A172 (cell line): ENCODE measurements around the gene HHIP. TPM values are rescaled to one million over a fixed set of nuclear protein-coding genes. Genes with fewer than 3 reads are reported as not detected.
"Not testable (repeated sequence)": the region's sequence is repeated elsewhere in the genome, so short reads cannot be mapped to it uniquely, and the experiment has no call there.

Experiments used
- DNase-seq: peaks from one replicate; pipeline ENCODE4 v3.0.0-alpha.2; 2015; ENCODE audit warnings: low spot score
- total RNA-seq: library from RNA; depleted of rRNA; stranded (reverse); fragments of >200 nt; shearing (Covaris generic); gene quantifications from 2 replicates; pipeline ENCODE4 v1.2.3, GENCODE V29; 2014

The HHIP gene
- total RNA-seq, 1 experiment from 2014 or later = 0.47 TPM

- DNase-seq = no peak
Measured at GRCh38 chr4:144748814-144749555, 103.0 kb downstream of the HHIP start.

- no peak for DNase-seq
Measured at GRCh38 chr4:144750348-144750747, 104.4 kb downstream of the HHIP start.

- peak; percentile 57 for DNase-seq
Measured at GRCh38 chr4:144754562-144755410, 108.8 kb downstream of the HHIP start.

DNA sequence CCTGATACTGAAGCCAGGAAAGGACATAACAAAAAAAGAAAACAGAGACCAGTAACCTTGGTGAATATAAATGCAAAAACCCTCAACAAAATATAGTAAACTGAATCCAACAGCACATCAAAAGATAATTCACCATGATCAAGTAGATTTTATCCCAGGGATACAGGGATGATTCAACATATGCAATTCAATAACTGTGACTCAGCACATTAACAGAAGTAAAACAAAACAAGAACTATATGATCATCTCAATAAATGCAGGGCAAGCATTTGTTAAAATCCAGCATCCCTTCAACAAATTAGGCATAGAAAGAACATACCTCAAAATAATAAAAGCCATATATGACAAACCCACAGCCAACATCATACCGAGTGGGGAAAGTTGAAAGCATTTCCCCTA lies 112.0 kb downstream of the HHIP start:
- no peak for DNase-seq

DNA sequence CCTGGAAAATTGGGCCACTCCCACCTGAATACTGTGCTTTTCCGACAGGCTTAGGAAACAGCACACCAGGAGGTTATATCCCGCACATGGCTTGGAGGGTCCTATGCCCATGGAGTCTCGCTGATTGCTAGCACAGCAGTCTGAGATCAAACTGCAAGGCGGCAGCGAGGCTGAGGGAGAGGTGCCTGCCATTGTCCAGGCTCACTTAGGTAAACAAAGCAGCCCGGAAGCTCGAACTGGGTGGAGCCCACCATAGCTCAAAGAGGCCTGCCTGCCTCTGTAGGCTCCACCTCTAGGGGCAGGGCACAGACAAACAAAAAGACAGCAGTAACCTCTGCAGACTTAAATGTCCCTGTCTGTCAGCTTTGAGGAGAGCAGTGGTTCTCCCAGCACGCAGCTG lies 122.9 kb downstream of the HHIP start:
- not testable (repeated sequence) for DNase-seq

GRCh38 chr4:144778364-144778763 lies 132.4 kb downstream of the HHIP start:
- DNase-seq = no peak

- DNase-seq = no peak
Measured at GRCh38 chr4:144782345-144782744, 136.4 kb downstream of the HHIP start.

- DNase-seq = no peak
Measured at GRCh38 chr4:144785961-144786360, 140.0 kb downstream of the HHIP start.

DNA sequence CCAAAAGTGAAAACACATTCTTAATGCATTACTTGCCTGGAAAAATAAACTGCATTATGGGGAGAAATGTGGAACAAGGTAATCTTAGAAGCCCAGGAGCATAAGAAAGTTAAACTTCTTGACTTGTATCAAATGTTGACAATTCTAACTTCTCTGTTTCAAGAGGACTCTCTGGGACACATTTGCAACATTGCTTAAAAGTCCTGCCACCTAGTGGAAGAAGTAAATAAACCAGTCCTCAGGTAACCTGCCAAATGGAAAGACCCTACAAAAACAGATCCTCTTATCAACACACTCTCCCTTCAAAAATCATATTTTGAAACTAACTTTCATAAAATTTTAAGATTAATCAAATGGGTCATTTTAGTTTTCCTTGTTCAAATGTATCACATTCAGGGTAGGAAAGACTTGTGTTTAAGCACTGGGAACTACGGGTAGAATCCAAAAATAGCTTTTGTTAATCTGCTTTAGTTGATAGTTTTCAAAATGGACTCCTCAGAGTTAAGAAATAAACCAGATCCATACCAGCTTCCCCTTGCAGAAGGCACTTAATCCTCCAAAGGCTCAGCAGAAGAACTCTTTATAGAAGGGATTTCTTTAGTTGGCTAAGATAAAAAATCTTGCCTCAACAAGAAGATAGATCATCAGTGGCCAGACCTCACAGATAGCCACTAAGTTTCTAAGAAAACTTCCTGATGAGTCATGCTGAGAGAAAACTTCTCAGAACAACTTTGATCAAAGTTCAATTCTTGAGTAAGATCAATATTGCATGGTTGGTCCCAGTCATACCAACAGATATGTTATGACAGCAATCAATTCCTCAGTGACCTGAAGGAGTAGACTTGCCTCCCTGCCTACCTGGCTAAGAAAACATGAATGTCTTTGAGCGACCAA lies 141.7 kb downstream of the HHIP start:
- peak; percentile 28 for DNase-seq

- DNase-seq = no peak
Measured at GRCh38 chr4:144788469-144788868, 142.5 kb downstream of the HHIP start.

- DNase-seq = not testable (repeated sequence)
Measured at GRCh38 chr4:144791933-144792332, 146.0 kb downstream of the HHIP start.
